Hindlimb muscle (tissue), 1 donor: ENCODE measurements around the gene NUP62. TPM values are rescaled to one million over a fixed set of nuclear protein-coding genes. Genes with fewer than 3 reads are reported as not detected.

Source experiments
- DNase-seq: peaks from one replicate; pipeline ENCODE4 v3.0.0-alpha.2; 2013
- polyA plus RNA-seq: library from polyadenylated mRNA; unstranded; fragments of 120-200 nt; gene quantifications from one replicate; pipeline ENCODE4 v1.2.1, GENCODE V29; 2013; ENCODE audit not compliant: insufficient read length

The NUP62 gene
- polyA plus RNA-seq, 1 donor = 64.1 TPM

- no peak for DNase-seq
These were observed 49.0 kb downstream of the NUP62 start for GRCh38 chr19:49880162-49880869.

GRCh38 chr19:49879243-49879963, 49.9 kb downstream of the NUP62 start:
- DNase-seq = no peak

GRCh38 chr19:49878744-49879070, 50.6 kb downstream of the NUP62 start:
- DNase-seq = no peak

GRCh38 chr19:49877879-49878743, 51.2 kb downstream of the NUP62 start:
- peak; percentile 97 for DNase-seq

- peak; percentile 100 for DNase-seq
These were observed 52.1 kb downstream of the NUP62 start, which contains the start of the genes AKT1S1 and TBC1D17 for GRCh38 chr19:49877020-49877878. Gene AKT1S1 (minus strand): TSS chr19:49877355. CDS start chr19:49873295, 4,060 bp downstream. Gene TBC1D17 (plus strand): TSS chr19:49877702. CDS start chr19:49877724, 22 bp downstream.

- DNase-seq = peak; percentile 99
These were observed 52.8 kb downstream of the NUP62 start for GRCh38 chr19:49876422-49877019.

GRCh38 chr19:49875857-49876421, 53.4 kb downstream of the NUP62 start:
- peak; percentile 70 for DNase-seq

GRCh38 chr19:49875177-49875576, 54.1 kb downstream of the NUP62 start:
- no peak for DNase-seq

- DNase-seq = no peak
These were observed 54.7 kb downstream of the NUP62 start for GRCh38 chr19:49874503-49875157.

- no peak for DNase-seq
These were observed 55.5 kb downstream of the NUP62 start for GRCh38 chr19:49873834-49874233.

GRCh38 chr19:49873129-49873521, 56.2 kb downstream of the NUP62 start:
- no peak for DNase-seq

GRCh38 chr19:49872245-49873128, 56.8 kb downstream of the NUP62 start:
- DNase-seq = no peak

- no peak for DNase-seq
These were observed 57.8 kb downstream of the NUP62 start for GRCh38 chr19:49871349-49871985.

- no peak for DNase-seq
These were observed 58.9 kb downstream of the NUP62 start for GRCh38 chr19:49870309-49870901.

GRCh38 chr19:49869484-49870308, 59.6 kb downstream of the NUP62 start:
- DNase-seq = peak; percentile 99

GRCh38 chr19:49869009-49869483, 60.3 kb downstream of the NUP62 start:
- DNase-seq = no peak

- DNase-seq = peak; percentile 93
These were observed 62.1 kb downstream of the NUP62 start, which contains the start of gene PNKP for GRCh38 chr19:49866933-49867782. Gene PNKP (minus strand): TSS chr19:49867576. CDS start chr19:49867204, 372 bp downstream.
